GM18505 (cell line): ENCODE data around the gene ZG16B.

ENCODE experiments used
- ATAC-seq: cut with Tn5 transposase; IDR thresholded peaks from one replicate; pipeline ENCODE4 v1.9.1; 2021; ENCODE audit not compliant: unreplicated experiment
- POLR2A ChIP-seq: IDR thresholded peaks from 4 replicates; pipeline ENCODE4 v1.6.1; 2011; ENCODE audit warnings: borderline replicate concordance; ENCODE audit not compliant: insufficient read depth, insufficient read length; ENCODE audit errors: extremely low read depth

Gene ZG16B

DNA sequence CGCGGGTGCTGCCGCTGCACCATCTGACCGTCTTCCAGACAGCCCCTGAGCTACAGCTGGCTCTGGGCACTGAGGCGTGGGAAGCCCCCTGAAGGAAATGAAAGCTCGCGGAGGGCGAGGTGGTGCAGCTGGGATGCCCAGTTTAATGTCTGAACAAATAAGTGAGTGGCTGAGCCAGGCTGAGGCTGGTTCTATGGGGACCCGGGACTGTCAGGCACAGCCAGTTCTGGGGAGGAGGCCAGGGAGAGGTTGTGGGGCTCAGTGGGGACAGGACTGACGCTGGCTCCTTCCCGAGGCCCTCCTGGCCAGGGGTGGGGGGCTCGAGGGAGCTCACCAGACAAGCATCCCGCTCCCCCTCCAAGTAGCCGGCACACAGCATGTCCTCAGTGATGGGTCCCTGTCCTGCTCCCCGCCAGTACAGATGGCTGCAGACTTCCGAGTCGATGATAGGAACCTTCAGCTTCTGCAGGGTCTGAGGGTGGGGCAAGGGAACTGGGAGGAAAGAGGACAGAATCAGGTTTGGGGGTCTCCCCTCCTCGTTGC is 23.5 kb downstream of the ZG16B start:
- TF ChIP-seq POLR2A = no peak
- ATAC-seq = no peak

DNA sequence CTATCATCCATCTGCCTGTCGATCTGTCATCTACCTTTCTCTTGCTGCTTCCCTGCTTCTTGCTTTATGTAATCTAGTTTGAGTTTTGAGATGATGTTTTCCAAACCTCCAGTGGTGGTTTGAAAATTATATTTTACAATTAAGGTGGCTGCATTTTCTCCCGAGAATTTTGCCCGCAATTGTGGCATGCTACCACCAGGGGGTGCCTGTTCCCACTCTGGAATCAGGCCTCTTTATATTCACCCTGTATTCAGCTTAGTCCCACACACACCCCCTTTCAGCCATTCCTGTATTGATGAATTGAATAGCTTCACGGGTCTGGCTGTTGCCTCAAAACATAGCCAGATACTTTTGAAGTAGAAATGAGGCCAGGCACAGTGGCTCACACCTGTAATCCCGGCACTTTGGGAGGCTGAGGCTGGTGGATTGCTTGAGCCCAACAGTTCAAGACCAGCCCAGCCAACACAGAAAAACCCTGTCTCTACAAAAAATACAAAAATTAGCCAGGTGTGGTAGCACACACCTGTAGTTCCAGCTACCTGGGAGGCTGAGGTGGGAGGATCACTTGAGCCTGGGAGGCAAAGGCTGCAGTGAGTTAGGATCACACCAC is 24.7 kb downstream of the ZG16B start:
- ATAC-seq = no peak
- TF ChIP-seq POLR2A = no peak

DNA sequence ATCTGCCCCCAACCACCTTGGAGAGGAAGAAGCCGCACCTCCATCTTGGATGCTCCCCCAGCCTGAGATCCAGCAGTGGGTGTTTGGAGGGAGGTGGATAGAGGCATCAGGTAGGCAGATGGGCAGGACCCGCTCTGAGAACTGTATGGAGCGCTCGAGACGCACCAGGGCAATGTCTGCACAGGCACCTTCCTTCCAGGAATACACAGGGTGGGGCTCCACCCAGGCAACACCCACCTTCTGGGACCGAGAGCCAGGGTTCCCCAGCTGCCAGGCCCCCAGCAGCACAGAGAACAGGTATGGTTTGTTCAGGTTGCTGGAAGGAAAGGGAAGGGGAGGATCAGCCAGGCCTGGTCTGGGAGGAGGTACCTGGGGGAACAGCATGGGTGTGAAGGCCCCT is 25.4 kb downstream of the ZG16B start:
- no peak for TF ChIP-seq POLR2A
- no peak for ATAC-seq

DNA sequence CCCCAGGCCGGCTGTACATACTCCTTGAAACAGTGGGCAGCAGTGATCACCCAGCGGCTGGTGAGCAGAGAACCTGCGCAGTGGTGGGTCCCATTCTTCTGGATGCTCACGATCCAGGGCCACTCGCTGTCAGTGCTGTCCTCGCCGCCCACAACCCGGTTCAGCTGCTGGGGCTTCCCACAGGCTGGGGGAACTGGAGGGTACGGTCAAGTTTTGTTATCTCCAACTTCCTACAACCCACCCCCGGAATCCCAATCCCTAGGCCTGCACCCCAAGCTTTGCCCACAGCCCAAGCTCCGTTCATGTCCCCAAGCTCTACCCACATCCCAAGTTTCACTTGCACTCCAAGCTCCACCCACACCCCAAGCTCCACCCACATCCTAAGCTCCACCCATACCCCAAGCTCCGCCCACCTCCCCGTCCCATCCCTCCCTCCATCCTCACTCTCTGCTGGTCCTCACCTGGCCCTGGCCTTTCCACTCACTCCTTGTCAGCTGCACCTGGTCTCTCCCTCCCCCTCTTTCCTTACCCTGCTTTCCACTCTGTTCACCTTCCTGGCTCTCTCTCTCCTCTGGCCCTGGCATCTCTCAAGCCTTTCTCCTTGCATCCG is 26.1 kb downstream of the ZG16B start:
- no peak for TF ChIP-seq POLR2A
- no peak for ATAC-seq

DNA sequence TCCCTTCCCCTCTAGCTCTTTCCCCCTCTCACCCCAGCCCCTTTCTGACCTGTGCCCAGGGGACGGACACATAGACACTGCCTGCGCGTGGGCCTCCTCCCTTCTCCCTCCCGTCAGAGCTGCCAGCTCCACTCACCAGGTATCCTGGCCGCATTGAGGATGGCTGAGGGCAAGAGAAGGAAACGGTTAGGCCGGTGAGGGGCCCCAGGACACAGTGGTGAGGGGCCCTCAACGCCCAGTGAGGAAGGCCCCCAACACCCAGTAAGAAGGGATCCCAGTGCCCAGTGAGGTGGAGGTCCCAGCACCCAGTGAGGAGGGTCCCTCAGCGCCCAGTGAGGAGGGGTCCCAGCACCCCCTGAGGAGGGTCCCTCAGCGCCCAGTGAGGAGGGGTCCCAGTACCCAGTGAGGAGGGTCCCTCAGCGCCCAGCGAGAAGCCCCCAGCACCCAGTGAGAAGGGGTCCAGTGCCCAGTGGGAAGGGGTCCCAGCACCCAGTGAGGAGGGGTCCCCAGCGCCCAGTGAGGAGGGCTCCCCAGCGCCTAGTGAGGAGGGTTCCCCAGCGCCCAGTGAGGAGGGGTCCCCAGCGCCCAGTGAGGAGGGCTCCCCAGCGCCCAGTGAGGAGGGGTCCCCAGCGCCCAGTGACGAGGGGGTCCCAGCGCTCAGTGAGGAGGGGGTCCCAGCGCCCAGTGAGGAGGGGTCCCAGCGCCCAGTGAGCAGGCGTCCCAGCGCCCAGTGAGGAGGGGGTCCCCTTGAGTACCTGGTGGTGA is 26.8 kb downstream of the ZG16B start:
- no peak for TF ChIP-seq POLR2A
- no peak for ATAC-seq

DNA sequence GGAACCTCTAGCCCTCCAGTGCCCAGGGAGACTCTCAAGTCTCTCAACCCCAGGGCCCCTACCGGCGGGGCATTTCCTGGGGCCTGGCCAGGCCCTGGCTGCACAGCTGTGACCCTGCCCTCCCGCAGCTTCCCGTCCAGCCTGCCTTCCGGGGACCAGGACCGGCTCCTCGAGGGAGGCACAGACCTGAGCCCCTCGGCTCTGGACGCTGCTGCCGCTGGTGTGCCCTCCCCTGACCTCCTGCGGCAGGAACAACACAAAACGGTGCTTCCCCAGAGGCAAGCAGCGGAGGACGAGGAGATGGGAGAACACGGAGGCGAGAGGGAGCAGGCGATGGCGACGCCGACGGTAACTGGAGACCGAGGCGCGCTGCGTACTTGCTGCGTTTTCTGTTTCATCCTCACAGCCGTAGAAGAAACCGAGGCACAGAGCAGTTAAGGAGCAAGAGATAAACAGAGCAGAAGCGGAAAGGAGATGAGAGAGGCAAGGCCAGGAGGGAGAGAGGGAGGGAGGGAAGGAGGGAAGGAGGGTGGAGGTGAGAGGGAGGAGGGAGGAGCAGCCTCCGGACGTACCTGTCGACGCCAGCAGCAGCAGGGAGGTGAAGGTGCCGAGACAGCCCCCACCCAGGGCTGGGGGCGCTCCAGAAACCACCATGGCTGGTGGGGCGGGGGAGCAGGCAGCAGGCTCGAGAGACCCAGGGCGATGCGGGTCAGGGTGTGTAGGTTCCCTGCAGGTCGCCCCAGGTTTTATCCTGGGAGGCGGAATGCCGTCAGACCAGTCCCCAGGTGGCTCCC is 27.5 kb downstream of the ZG16B start, which contains the start of gene PRSS22:
Gene PRSS22, minus strand, starts transcription at position 720 of the 794 bp plus-strand sequence. Its CDS starts 66 bp downstream, at position 654.
- no peak for ATAC-seq
- no peak for TF ChIP-seq POLR2A

DNA sequence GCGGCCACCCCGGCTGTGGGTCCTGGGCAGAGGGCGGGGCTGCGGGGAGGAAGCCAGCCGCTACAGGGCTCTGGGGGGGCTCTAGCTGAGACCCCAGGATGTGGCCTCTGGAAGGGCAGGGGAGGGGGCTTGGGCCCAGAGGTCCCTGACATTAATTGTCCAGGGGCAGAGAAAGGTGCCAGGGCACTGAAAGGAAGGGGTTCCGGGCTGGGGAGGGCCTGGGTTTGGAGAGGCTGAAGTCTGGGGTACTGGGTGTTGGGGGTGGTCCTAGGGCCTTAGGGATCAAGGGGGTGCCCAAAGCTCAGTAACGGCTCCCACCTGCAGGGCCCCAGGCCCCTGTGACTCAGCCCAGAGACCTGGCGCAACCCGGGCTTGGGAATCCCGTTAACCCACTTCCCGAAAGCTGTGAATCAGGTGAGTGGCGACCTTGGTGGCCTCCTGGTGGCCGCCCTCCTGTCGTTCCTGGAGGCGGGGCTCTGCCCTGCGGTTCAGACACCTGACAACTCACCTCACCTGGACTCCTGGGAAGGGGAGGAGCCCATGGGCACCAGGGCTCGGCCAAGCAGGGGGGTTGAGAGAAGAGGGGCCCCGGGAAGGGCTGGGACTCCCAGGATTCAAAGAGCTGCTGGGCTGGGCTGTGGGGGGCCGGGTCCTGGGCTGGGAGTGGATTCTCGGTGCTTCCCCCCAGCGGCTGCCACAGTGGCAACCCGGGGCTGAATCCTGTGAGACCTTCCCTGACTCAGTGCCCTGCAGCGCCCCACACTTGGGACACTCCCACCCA is 28.3 kb downstream of the ZG16B start:
- TF ChIP-seq POLR2A = no peak
- no peak for ATAC-seq

DNA sequence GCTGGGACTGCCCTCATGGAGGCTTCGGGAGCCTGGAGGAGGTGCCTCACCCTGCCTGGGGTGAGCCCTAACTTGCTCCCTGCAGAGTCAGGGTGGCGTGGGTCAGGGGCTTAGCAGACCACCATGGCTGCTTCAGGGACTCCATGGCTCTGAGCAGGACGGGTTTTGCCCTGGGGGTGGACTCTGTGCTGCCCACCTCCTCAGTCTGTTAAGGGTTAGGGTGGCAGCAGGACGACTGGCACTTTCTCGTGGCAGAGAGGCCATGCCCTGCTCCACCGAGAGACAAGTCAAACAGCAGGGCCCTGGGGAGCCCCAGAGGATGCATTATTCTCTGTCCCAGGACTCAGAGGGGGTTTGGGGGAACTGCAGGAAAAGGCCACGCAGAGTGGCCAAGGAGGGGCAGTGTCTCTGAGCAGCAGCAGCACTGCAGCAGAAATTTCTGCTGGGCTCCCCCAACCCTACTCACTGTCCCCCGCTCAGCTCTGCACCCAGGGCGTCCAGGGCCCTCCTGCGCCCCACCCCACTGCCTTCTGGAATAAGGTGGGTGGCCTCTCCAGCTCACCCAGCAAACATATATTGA is 29.7 kb downstream of the ZG16B start:
- no peak for ATAC-seq
- no peak for TF ChIP-seq POLR2A

DNA sequence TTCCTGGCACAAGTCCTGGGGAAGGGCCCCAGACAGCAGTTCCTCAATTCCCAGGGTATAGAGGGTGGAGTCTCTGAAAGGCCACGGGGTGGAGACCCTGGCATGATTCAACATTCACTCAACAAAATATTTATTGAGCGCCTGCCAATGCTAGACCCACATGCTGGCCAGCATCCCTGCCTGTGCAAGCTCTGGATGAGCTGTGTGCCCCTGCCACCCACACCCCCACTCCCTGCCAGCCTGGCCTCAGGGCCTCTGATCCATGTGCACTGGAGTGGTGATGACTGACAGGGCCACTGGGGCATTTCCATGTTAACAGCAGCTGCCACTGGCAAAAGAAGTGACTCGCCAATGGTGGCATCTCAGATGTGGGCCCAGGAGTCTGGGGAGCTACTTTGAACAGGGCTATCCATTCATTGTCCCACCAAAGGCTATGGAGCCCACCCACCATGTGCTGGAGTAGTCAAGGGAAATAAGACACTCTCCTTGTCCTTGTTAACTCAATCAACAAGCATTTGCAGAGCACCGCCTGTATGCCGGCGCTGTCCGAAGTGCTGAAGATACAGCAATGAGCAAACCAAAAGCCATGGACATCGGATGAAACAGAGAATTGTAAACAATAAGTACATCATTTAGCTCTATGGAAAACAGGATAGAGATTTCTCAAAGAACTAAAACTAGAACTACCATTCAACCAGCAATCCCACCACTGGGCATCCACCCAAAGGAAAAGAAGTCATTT is 30.9 kb downstream of the ZG16B start:
- no peak for ATAC-seq
- TF ChIP-seq POLR2A = no peak

DNA sequence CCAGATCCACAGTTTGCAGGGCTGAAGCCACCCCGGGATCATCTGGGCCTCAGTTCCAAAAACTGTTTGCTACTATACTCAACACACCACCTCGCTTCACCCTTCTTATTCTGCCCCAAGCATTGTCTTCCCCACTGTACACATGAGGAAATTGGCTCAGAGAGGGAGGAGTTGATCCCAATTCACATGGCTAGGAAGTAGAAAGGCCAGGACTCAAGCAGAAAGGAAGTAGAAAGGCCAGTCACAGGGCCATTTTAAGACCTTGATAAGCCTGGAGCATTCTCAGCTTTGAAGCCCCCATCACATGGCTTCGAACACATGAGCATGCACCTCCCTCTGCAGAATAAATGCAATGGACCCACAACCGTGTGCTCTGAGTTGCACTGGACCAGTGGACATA is 35.5 kb downstream of the ZG16B start:
- no peak for ATAC-seq
- TF ChIP-seq POLR2A = no peak

DNA sequence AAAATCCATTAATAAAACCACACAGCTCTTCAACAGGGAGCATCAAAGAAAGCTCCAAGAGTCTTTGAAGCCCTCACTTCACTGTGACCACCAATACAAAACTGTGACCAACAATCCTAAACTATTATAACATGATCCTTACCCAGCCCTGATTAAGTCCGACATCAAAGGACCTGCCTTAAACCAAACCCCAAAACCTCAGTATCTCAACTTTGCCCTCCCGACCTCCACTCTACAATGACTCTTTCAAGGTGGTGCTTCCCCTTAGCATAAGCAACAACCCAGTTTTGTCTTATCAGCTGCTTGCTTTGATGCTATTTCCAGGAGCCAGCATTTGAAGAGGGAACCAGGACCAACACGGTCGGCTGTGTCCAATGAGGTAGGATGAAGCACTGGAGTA is 36.3 kb downstream of the ZG16B start:
- no peak for TF ChIP-seq POLR2A
- no peak for ATAC-seq
